Trophoblast cell (in vitro differentiated cells and primary cell): ENCODE data around the gene FAM20C.
A peak's percentile ranks its signal among the peaks of the same experiment; 100 is the strongest.

Source experiments
- DNase-seq, 2 donors: peaks; one replicate each; pipeline ENCODE4 v3.0.0-alpha.2; 2016
- H2AFZ ChIP-seq: 2 replicates; pipeline ENCODE4 v1.6.1; 2013; ENCODE audit warnings: low read length, moderate library complexity, mild to moderate bottlenecking; ENCODE audit not compliant: insufficient read depth, poor library complexity
- H2AK5ac ChIP-seq: 2 replicates; pipeline ENCODE4 v1.6.1; 2013; ENCODE audit warnings: mild to moderate bottlenecking, low read length
- H2BK120ac ChIP-seq: 2 replicates; pipeline ENCODE4 v1.6.1; 2013; ENCODE audit warnings: low read length, mild to moderate bottlenecking, moderate library complexity; ENCODE audit not compliant: insufficient read depth, poor library complexity
- H2BK12ac ChIP-seq: 2 replicates; pipeline ENCODE4 v1.6.1; 2013; ENCODE audit warnings: mild to moderate bottlenecking, low read length, moderate library complexity
- H2BK5ac ChIP-seq: 2 replicates; pipeline ENCODE4 v1.6.1; 2013; ENCODE audit warnings: low read length, low read depth, moderate library complexity, mild to moderate bottlenecking; ENCODE audit not compliant: poor library complexity
- H3K14ac ChIP-seq: 2 replicates; pipeline ENCODE4 v1.6.1; 2013; ENCODE audit warnings: mild to moderate bottlenecking, low read length
- H3K18ac ChIP-seq: 2 replicates; pipeline ENCODE4 v1.6.1; 2013; ENCODE audit warnings: mild to moderate bottlenecking, low read length
- H3K23ac ChIP-seq: 2 replicates; pipeline ENCODE4 v1.6.1; 2013; ENCODE audit warnings: low read length
- H3K27ac ChIP-seq: 2 replicates; pipeline ENCODE4 v1.5.1; 2013; ENCODE audit warnings: low read depth, mild to moderate bottlenecking, inconsistent platforms, low read length, moderate library complexity
- H3K27me3 ChIP-seq: 2 replicates; pipeline ENCODE4 v1.6.1; 2013; ENCODE audit warnings: inconsistent platforms, mild to moderate bottlenecking, low read length, moderate library complexity; ENCODE audit not compliant: insufficient read depth
- H3K36me3 ChIP-seq, 2 experiments: 1 replicate in 1 of 2; 2 replicates in 1 of 2; pipeline ENCODE4 v1.6.1; 2013; ENCODE audit warnings: low read length in 2 of 2, mild to moderate bottlenecking in 2 of 2, moderate library complexity in 1 of 2; ENCODE audit not compliant: insufficient read depth in 2 of 2, control insufficient read depth in 1 of 2
- H3K4ac ChIP-seq: 2 replicates; pipeline ENCODE4 v1.6.1; 2013; ENCODE audit warnings: low read depth, mild to moderate bottlenecking, low read length, moderate library complexity
- H3K4me1 ChIP-seq, 2 experiments: 1 replicate in 1 of 2; 2 replicates in 1 of 2; pipeline ENCODE4 v1.6.1; 2013; ENCODE audit warnings: low read length in 2 of 2, mild to moderate bottlenecking in 2 of 2, moderate library complexity in 1 of 2; ENCODE audit not compliant: insufficient read depth in 2 of 2, control insufficient read depth in 1 of 2
- H3K4me2 ChIP-seq: 2 replicates; pipeline ENCODE4 v1.6.1; 2013; ENCODE audit warnings: inconsistent platforms, mild to moderate bottlenecking, low read length, moderate library complexity
- H3K4me3 ChIP-seq: 2 replicates; pipeline ENCODE4 v1.5.1; 2013; ENCODE audit warnings: mild to moderate bottlenecking, low read depth, low read length, inconsistent platforms
- H3K79me1 ChIP-seq: one replicate; pipeline ENCODE4 v1.6.1; 2013; ENCODE audit warnings: low read length
- H3K79me2 ChIP-seq: 2 replicates; pipeline ENCODE4 v1.6.1; 2013; ENCODE audit warnings: low read length, mild to moderate bottlenecking; ENCODE audit not compliant: control insufficient read depth, insufficient read depth, poor library complexity
- H3K9ac ChIP-seq: 2 replicates; pipeline ENCODE4 v1.6.1; 2013; ENCODE audit warnings: mild to moderate bottlenecking, low read length
- H3K9me3 ChIP-seq: 2 replicates; pipeline ENCODE4 v1.6.1; 2013; ENCODE audit warnings: low read depth, mild to moderate bottlenecking, control low read depth, inconsistent platforms, low read length; ENCODE audit not compliant: insufficient read depth
- H4K12ac ChIP-seq: 2 replicates; pipeline ENCODE4 v1.6.1; 2013; ENCODE audit warnings: low read depth, mild to moderate bottlenecking, low read length, moderate library complexity
- H4K8ac ChIP-seq: 2 replicates; pipeline ENCODE4 v1.6.1; 2013; ENCODE audit warnings: low read depth, mild to moderate bottlenecking, low read length, moderate library complexity
- H4K91ac ChIP-seq: one replicate; pipeline ENCODE4 v1.6.1; 2013; ENCODE audit warnings: low read depth, mild to moderate bottlenecking, low read length, moderate library complexity
- WGBS: extraction: QIAGEN DNeasy Blood & Tissue Kit; methylation state at CpG from one replicate; pipeline ENCODE4 v1.1.7; 2013; ENCODE audit warnings: missing lambda C conversion rate; ENCODE audit not compliant: insufficient read length, insufficient coverage; ENCODE audit errors: extremely low coverage; 5-methylcytosine and 5-hydroxymethylcytosine counted together

FAM20C gene

DNA sequence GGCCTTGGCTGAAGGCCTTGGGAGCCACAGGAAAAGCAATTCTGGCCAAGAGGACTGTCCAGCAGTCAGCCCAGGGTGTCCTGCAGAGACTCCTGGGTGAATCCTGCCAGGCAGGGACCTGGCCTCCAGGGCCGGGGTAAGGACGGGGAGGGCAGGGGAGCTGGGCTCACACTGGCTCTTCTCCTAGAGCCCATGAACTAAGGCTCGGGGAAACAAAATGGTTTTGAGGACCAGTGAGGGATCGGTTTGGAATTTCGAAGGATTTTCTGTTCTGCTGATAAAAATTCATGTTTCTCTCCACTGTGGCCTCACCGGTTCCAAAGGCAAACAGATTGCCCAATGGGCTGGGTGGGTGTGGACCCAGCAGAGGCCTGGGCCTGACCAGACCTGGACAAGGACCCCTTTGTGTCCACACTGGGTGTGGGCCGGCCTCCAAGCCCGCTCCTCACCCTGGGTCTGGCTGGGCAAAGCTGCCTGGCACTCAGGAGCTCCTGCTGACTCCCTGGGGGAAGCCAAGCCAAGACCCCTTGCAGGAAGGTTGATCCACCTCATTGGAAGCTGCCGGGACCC is 27.3 kb downstream of the FAM20C start:
- no peak overlapping the region for H3K27ac ChIP-seq
- H4K8ac ChIP-seq: no peak overlapping the region
- H3K14ac ChIP-seq: no peak overlapping the region
- peaks cover 3% of the 10 kb centered on the region for H3K9me3 ChIP-seq
- no peak overlapping the region for H3K23ac ChIP-seq
- no CpG with 5 or more reads among the region's 9 CpGs for WGBS
- no peak overlapping the region for H2BK5ac ChIP-seq
- H3K18ac ChIP-seq: no peak overlapping the region
- no peak overlapping the region for H2AK5ac ChIP-seq
- no peak overlapping the region for H2BK120ac ChIP-seq
- H2AFZ ChIP-seq: no peak overlapping the region
- H3K4me2 ChIP-seq: no peak overlapping the region
- H3K9ac ChIP-seq: no peak overlapping the region
- H3K4me3 ChIP-seq: no peak overlapping the region
- no peak overlapping the region for H4K12ac ChIP-seq
- peaks cover 0 to 3% of the 10 kb centered on the region in 2 experiments for H3K4me1 ChIP-seq
- H3K36me3 ChIP-seq: no peaks in the 10 kb centered on the region
- H3K79me1 ChIP-seq: no peaks in the 10 kb centered on the region
- H2BK12ac ChIP-seq: no peak overlapping the region
- no peak for DNase-seq
- H3K27me3 ChIP-seq: no peaks in the 10 kb centered on the region
- H3K79me2 ChIP-seq: peaks cover 2% of the 10 kb centered on the region
- no peak overlapping the region for H3K4ac ChIP-seq
- H4K91ac ChIP-seq: no peak overlapping the region

- no peak overlapping the region for H3K27ac ChIP-seq
- H2BK5ac ChIP-seq: no peak overlapping the region
- H3K23ac ChIP-seq: no peak overlapping the region
- H3K79me1 ChIP-seq: no peaks in the 10 kb centered on the region
- H3K4ac ChIP-seq: no peak overlapping the region
- H2AK5ac ChIP-seq: no peak overlapping the region
- no peaks in the 10 kb centered on the region for H3K36me3 ChIP-seq
- peaks cover 3% of the 10 kb centered on the region for H3K9me3 ChIP-seq
- peak overlapping the region; percentile 51 for H4K12ac ChIP-seq
- no peak overlapping the region for H3K9ac ChIP-seq
- WGBS: no CpG with 5 or more reads among the region's 28 CpGs
- H3K18ac ChIP-seq: no peak overlapping the region
- no peak overlapping the region for H2BK12ac ChIP-seq
- DNase-seq: no peak
- no peak overlapping the region for H3K14ac ChIP-seq
- peaks cover 0 to 3% of the 10 kb centered on the region in 2 experiments for H3K4me1 ChIP-seq
- no peaks in the 10 kb centered on the region for H3K27me3 ChIP-seq
- no peak overlapping the region for H2AFZ ChIP-seq
- peaks cover 2% of the 10 kb centered on the region for H3K79me2 ChIP-seq
- no peak overlapping the region for H2BK120ac ChIP-seq
- H4K91ac ChIP-seq: no peak overlapping the region
- no peak overlapping the region for H4K8ac ChIP-seq
- no peak overlapping the region for H3K4me3 ChIP-seq
- no peak overlapping the region for H3K4me2 ChIP-seq
Observed at GRCh38 chr7:220151-220841, 27.9 kb downstream of the FAM20C start.

DNA sequence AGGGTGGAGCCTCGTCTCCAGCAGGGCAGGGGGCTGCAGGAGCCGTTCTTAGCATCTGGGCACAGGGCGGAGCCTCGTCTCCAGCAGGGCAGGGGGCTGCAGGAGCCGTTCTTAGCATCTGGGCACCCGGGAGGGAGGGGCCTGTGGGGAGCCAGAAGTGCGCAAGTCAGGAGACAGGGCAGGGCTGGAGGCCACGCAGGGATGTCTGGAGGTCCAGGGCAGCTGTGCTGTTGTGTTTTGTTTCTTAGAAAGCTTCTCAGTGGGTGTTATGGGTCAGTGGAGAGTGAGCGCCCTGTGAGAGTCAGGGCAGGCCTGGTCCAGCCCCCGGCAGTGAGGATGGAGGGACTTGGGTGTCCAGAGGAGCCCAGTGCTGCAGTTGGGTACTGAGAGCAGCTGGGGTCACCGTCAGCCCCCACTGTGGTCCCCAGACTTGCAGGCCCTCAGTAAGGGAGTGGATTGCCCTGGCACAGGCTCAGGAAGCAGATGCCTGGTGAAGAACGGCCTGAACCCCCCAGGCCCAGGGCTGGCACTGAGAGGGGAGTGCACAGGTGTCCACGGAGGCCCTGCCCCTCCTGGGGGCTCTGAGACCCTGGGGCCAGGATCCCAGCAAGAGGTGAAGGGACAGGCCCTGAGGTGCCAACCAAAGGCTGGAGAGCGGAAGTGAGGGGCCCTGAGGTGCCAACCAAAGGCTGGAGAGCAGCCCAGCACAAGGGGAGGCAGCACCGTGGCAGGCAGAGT is 29.8 kb downstream of the FAM20C start:
- H2BK12ac ChIP-seq: no peak overlapping the region
- H3K4me2 ChIP-seq: no peak overlapping the region
- peaks cover 3% of the 10 kb centered on the region for H3K9me3 ChIP-seq
- H3K27ac ChIP-seq: no peak overlapping the region
- H4K91ac ChIP-seq: no peak overlapping the region
- no peak overlapping the region for H4K8ac ChIP-seq
- no peak overlapping the region for H2AFZ ChIP-seq
- H3K36me3 ChIP-seq: no peaks in the 10 kb centered on the region
- H3K18ac ChIP-seq: no peak overlapping the region
- peaks cover 0 to 3% of the 10 kb centered on the region in 2 experiments for H3K4me1 ChIP-seq
- no peak overlapping the region for H3K23ac ChIP-seq
- no peak overlapping the region for H2BK5ac ChIP-seq
- no peak overlapping the region for H2AK5ac ChIP-seq
- H4K12ac ChIP-seq: no peak overlapping the region
- peaks cover 2% of the 10 kb centered on the region for H3K79me2 ChIP-seq
- H3K14ac ChIP-seq: no peak overlapping the region
- H3K4ac ChIP-seq: no peak overlapping the region
- H3K79me1 ChIP-seq: no peaks in the 10 kb centered on the region
- H3K9ac ChIP-seq: no peak overlapping the region
- no peak for DNase-seq
- H3K4me3 ChIP-seq: no peak overlapping the region
- no CpG with 5 or more reads among the region's 15 CpGs for WGBS
- no peaks in the 10 kb centered on the region for H3K27me3 ChIP-seq
- H2BK120ac ChIP-seq: no peak overlapping the region

GRCh38 chr7:222716-223041 is 30.3 kb downstream of the FAM20C start:
- H4K8ac ChIP-seq: no peak overlapping the region
- H2AK5ac ChIP-seq: no peak overlapping the region
- H3K79me2 ChIP-seq: peaks cover 2% of the 10 kb centered on the region
- H2BK5ac ChIP-seq: no peak overlapping the region
- DNase-seq: no peak
- H3K36me3 ChIP-seq: no peaks in the 10 kb centered on the region
- no peak overlapping the region for H3K14ac ChIP-seq
- no peak overlapping the region for H2BK120ac ChIP-seq
- H3K79me1 ChIP-seq: no peaks in the 10 kb centered on the region
- H3K18ac ChIP-seq: no peak overlapping the region
- H3K4me3 ChIP-seq: no peak overlapping the region
- H3K4ac ChIP-seq: no peak overlapping the region
- no peak overlapping the region for H3K9ac ChIP-seq
- H3K4me1 ChIP-seq: peaks cover 0 to 3% of the 10 kb centered on the region in 2 experiments
- H2BK12ac ChIP-seq: no peak overlapping the region
- no peak overlapping the region for H4K91ac ChIP-seq
- H3K27ac ChIP-seq: no peak overlapping the region
- WGBS: no CpG with 5 or more reads among the region's 10 CpGs
- no peak overlapping the region for H3K4me2 ChIP-seq
- no peaks in the 10 kb centered on the region for H3K27me3 ChIP-seq
- H4K12ac ChIP-seq: no peak overlapping the region
- no peak overlapping the region for H2AFZ ChIP-seq
- H3K9me3 ChIP-seq: peaks cover 3% of the 10 kb centered on the region
- H3K23ac ChIP-seq: no peak overlapping the region
